Prostate gland (tissue), 2 donors: ENCODE measurements around the gene BEST4.

Source experiments
- CTCF ChIP-seq, 4 experiments: fragments of 200-600 bp in 2 of 4; fragments of 450-650 bp in 2 of 4; sonication (generic) in 2 of 4; IDR thresholded peaks; 1 replicate in 3 of 4; 2 replicates in 1 of 4; pipeline ENCODE4 v1.5.1; 2016 to 2019; ENCODE audit warnings: antibody characterized with exemption in 4 of 4, mild to moderate bottlenecking in 2 of 4, moderate library complexity in 2 of 4
- POLR2AphosphoS5 ChIP-seq: sonication (generic); formaldehyde crosslinking; IDR thresholded peaks from one replicate; pipeline ENCODE4 v1.6.1; 2017; ENCODE audit warnings: antibody characterized with exemption

GRCh38 chr1:44775078-44775929 lies 12.7 kb downstream of the BEST4 start, which contains the start of gene RPS8:
- TF ChIP-seq CTCF (IDR thresholded peaks at IDR 0.05) (peak in 3 of 4 experiments; percentile 9 to 35 (median 10)), POLR2AphosphoS5 (peak; percentile 99)
